Urothelium cell line (cell line): ENCODE results near the gene RSPH1.

Experiments used
- DNase-seq: peaks from one replicate; pipeline ENCODE4 v3.0.0; 2011; ENCODE audit warnings: low spot score, mixed read lengths
- FAIRE-seq: peaks from 2 replicates; lab custom pipeline; 2011; peaks lifted over from hg19 to GRCh38; lab: Jason Lieb, UNC

RSPH1 gene

DNA sequence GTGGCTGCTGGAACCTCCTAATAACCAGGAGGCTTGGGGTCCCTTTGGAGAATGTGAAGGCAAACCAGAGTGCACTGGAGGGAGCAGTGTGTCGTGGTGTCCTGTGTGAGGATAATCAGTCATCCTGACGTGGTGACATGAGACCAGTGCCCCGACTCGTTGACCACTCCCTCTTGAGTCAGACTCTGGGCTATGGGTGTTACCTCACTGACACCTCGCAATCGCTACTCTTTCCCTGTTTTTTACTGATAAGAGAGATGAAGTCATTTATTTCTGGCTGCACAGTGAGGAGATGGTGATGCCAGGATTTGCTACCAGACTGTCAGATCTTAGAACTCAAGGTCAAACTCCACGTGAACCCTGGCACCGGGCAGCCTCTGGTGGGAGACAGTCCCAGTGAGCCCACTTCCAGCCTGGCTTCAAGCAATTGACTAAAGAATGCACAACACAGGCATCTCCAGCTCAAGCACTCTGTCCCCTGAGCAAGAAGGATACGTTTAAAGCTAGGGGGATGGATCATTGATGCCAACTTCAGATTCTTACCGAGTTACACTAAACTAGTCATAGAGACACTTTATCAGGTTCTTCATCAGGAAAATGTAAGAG lies 62.0 kb downstream of the RSPH1 start:
- no peak for FAIRE-seq
- no peak for DNase-seq

DNA sequence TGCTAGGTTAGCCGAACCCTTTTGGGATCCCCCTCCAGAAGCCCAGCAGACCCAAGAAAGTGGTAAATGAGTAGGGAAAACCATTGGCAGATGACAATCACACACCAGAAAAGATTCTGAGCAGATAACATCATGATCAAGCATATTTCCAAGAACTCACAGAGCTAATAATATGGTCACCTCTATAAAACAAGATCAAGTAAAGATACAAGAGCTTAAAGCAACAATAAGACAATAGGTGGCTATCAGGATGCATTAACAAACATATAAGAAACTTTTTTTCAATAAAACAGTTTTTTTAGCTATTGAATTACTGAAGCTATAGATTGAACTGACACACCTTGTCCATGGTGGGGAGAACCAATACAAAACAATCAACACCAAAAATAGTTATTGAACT lies 63.3 kb downstream of the RSPH1 start:
- DNase-seq, result no peak
- FAIRE-seq, result no peak

DNA sequence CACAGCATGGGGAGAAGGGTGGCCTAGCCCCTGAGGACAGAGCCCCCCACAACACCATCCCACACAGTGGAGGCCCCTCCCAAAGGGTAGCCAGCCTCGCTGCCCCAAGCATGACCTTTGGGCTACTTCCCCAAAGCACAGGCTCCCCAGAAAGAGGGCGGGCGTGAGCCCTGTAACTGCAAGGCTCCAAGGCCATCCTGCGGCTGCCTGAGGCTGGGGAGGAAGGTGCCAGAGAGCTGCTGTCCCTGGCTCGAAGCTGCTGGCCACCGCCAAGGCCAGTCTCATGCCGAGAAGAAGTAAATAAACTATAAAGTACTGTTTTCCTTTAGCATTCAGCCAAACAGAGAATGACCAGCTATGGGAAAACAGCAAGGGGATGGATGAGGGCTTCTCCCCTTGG lies 64.8 kb downstream of the RSPH1 start:
- FAIRE-seq (no peak), DNase-seq (no peak)

DNA sequence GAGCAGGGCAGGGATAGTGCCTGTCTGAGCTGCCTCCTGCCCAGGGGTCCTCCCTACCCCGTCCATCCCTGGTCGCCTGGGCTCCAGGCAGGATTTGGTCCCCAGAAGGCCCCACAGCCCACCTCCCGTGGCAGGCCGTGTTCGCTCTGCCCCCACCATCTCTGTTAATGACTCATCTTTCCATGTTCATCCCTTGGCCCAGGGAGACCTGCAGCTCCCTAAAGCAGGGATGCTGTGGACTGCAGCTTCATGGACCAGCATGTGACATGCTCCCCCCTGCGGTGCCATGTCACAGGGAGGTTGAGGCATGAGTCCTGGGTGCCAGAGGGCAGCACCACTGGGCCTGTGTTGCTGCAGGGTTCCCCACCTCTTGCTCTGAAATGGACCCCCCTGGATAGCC lies 65.5 kb downstream of the RSPH1 start:
- FAIRE-seq (no peak), DNase-seq (no peak)

DNA sequence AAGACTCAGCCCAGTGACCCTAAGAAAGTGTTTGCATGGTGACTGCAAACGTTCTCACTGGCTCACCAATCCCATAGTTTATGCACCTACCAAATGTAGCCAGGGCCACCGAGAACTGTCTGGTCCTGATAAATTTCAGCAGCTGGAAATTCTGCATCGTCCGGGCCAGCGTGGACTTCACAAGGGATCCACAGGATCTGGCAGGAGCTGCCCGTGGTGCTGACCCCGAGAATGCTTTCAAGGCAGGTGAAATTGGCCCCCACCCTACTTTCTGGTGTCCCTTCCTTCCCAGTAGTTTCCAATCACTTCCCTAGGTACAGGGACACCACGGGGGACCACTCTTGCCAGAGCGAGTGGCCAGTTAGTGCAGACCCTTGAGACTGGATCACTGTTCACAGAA lies 66.2 kb downstream of the RSPH1 start:
- no peak for FAIRE-seq

DNA sequence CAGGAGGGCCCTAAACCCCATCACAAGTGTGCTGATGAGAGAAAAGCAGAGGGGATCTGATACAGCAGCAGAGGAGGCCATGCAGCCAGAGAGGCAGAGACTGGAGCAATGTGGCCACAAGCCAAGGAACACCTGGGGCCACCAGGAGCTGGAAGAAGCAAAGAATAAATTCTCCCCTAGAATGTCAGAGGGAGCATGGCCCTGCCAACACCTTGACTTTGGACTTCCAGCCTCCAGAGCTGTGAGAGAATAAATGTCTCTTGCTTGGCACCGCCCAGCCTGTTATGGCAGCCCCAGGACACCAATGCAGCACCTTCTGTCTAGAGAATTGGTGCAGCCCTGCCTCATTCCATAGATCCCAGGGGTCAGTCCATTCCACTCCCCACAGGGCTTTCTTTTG lies 67.0 kb downstream of the RSPH1 start:
- DNase-seq (no peak), FAIRE-seq (no peak)

More for the DNA sequence above, 66.2 kb downstream of the RSPH1 start:
- DNase-seq, result no peak

DNA sequence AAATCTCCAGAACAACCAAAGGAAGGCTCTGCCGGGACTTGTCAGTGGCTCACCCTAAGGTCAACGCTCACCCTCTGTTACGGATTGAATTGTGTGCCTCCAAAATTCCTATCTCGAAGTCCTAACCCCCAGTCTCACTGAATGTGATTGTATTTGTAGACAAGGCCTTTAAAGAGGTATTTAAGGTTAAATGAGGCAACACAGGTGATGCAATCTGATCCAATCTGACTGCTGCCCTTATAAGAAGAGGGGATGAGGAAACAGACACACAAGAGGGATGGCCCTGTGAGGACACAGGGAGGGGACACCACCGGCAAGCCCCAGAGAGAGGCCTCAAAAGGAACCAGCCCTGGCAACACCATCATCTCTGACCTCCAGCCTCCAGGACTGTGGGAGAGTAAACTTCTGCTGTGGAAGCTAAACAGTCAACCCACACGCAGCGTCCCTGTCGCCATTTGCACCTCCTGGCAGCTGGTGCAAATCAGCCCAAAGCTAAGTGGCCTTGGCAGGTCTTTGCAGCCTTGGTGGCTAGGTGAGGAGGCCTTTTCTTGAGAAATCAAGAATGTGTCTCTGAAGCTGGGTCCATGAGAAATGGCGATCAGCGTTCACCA lies 68.1 kb downstream of the RSPH1 start:
- DNase-seq, result no peak
- FAIRE-seq, result no peak

DNA sequence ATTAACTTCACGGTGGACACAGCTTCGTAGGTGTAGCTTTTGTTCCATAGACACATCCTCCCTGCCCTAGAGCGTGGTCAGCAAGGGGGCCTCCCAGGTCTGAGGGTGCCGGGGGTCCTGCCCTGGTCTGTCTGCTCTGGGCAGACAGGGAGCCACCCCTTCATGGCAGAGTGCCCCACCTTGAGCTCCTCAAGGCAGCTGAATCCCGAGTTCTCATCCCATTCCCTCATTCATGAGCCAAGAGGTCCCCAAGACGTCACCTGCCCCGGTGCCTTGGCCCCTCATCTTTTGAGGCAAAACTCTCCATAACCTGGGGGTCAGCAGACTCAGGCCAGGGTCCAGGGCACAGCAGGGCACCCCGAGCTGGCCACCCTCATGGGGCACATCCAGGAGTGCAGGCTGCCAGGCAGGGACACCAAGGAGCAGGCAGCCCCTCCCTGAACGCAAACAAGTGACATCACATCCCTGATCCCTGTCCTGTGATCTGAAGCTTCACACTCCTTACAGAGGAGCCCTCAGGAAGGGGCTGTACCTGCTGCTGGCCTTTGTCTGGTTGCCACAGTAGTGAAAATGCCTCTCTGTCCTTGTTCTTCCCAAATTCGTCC lies 69.0 kb downstream of the RSPH1 start:
- FAIRE-seq, result no peak
- DNase-seq, result no peak

DNA sequence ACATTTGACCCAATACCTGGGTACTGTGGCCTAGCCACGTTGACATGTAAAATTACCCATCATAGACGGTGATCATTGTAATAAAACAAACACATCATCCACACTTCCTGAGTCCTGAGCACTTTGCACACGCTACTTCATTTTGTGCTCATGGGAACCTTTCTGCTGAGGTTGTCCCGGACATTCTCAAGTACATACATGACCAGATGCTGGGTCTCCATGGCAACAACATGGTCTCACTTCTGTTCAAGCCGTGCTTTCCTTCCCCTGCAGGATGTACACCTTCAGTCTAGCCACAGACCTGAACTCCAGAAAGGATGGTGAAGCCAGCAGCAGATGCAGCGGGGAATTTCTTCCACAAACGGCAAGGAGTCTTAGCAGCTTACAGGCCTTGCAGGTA lies 69.6 kb downstream of the RSPH1 start:
- FAIRE-seq, result no peak
- DNase-seq, result no peak

DNA sequence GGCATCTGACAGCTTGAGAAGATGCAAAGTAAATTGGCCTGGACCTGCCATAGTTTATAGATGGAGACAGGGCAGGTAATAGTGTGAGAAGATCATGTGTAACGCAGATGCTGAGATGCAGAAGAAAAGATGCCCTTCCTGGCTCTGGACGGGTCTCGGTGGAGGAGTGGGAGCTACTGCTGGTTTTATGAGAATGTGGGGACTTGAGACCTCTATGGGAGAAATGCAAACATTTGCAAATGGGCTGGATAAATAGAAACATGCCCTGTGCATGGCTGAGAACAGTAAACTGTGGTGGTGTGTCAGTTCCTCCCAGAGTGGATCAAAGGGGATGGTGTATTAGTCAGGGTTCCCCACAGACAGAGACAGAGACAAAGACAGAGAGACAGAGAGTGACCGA lies 70.4 kb downstream of the RSPH1 start:
- FAIRE-seq (no peak), DNase-seq (no peak)

DNA sequence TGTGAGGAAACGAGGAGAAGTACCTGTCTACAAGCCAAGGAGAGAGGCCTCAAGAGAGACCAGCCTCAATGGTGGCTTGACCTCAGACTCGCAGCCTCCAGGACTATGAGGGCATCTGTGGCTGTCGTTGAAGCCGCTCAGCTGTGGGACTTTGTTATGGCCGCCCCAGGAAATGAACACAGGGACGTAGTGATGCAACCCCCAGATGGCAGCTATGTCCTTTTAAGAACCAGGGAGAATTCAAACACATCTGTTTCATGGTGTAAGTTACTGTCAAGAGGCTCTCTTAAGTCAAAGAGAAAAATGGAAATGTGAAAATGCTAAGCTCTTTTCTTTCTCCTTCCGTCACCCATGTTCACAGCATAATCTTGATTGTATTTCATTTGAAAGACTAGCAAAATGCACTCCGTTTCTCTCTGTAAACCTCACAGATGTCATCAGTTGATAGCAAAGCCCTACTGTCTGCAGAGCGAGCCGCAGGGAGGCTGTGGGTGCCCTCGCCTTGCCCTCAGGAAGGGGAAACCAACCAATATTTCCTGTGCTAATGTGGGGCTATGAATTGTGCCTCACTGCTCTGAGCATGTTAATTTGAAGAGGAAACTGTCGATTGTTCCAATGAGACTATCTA lies 71.0 kb downstream of the RSPH1 start:
- FAIRE-seq, result no peak

DNA sequence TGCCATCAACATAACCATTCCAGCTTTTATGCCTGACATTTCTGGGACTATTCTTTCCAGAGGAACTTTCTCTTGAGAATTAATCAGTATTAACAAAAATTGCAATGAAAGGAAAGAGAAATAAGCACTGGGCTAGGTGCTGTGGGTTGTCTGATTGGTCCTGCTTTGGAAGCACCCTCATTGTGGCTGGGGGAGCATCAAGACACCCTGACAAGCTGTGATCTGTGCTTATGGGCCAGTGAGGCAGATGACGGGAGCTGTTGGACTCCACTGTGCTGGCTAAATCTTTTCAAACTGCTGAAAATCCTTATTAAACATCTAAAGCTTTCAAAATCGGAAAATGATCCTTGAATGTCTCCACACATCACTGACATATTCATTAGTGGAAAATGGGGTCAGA lies 72.3 kb downstream of the RSPH1 start:
- DNase-seq (no peak), FAIRE-seq (no peak)

More for the DNA sequence above, 71.0 kb downstream of the RSPH1 start:
- no peak for DNase-seq

DNA sequence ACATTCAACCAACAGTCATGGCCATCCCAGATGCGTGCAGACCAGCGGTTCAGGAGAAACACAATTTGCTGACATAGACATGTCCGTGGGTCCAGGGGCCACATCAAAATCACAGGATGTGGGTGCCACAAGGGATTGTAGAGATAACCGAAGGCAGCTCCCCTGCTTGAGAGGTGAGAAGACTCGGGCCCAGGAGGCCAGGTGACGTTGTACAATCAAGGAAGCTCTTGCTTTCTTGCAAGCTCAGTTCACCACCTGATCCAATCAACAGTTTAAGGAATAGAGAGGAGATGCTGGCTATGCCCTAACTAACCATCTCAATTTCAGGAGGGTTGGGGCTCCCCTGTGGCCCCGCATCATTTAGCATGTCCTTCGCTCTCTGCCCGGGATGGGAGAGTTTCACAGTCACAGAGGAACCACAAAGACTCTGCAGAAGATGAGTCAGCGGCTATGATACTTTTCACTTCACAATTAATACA lies 72.8 kb downstream of the RSPH1 start:
- DNase-seq, result no peak
- no peak for FAIRE-seq
